ENCODE data around the gene ARMC2. TPM values are rescaled to one million over a fixed set of nuclear protein-coding genes. Genes with fewer than 3 reads are reported as not detected.
A peak's percentile ranks its signal among the peaks of the same experiment; 100 is the strongest.

Gene ARMC2
- total RNA-seq, 3 donors from 2014 or later (not counting 1 experiment from before 2014, with no cell fraction given) = 9.4 to 13.8 (median 9.7) TPM

GRCh38 chr6:109008054-109008453 lies 159.8 kb downstream of the ARMC2 start:
- H3K9me3 Mint-ChIP-seq = no peaks in the 10 kb centered on the region
- Histone ChIP-seq H3K27ac (ENCODE audit: low read length) (peak overlapping the region; percentile 94), H3K4me3 (ENCODE audit: low read length) (peak overlapping the region; percentile 99), H3K9me3 (ENCODE audit: control insufficient read depth, insufficient read depth, low read length) (no peaks in the 10 kb centered on the region), H3K4me1 (ENCODE audit: control insufficient read depth, insufficient read depth, low read length) (peaks cover 15% of the 10 kb centered on the region), H3K27me3 (ENCODE audit: control insufficient read depth, insufficient read depth, low read length) (no peaks in the 10 kb centered on the region), H3K36me3 (ENCODE audit: control insufficient read depth, insufficient read depth, low read length) (no peaks in the 10 kb centered on the region)
- DNase-seq (no peak), ATAC-seq (no peak)
- peaks cover 49 to 63% of the 10 kb centered on the region in 2 donors for H3K4me1 Mint-ChIP-seq
- peak overlapping the region; percentile 97 for H3K4me3 Mint-ChIP-seq
- peak overlapping the region; percentile 90 to 95 for H3K27ac Mint-ChIP-seq
- intact Hi-C loops (cut with micrococcal nuclease) = loop anchor here (2.0 to 5.0 kb wide), 7 partner anchors 41 to 451 kb away; partner anchors contain the start of gene CD164
- no peaks in the 10 kb centered on the region for H3K27me3 Mint-ChIP-seq (ENCODE audit: low read depth in 2 of 2)
- H3K36me3 Mint-ChIP-seq = no peaks in the 10 kb centered on the region
- no peak for TF ChIP-seq CTCF (IDR thresholded peaks at IDR 0.05)
- 45% methylated on average over 2 of the region's 4 CpGs for WGBS (ENCODE audit: insufficient coverage)

- peak overlapping the region; percentile 94 for H3K27ac ChIP-seq (ENCODE audit: low read length)
- Mint-ChIP-seq H3K27me3 (ENCODE audit: low read depth in 2 of 2) (no peaks in the 10 kb centered on the region), H3K9me3 (no peaks in the 10 kb centered on the region), H3K27ac (peak overlapping the region; percentile 90 to 95), H3K4me3 (peak overlapping the region; percentile 97), H3K36me3 (no peaks in the 10 kb centered on the region), H3K4me1 (peaks cover 51 to 61% of the 10 kb centered on the region in 2 donors)
- no peak for TF ChIP-seq CTCF (IDR thresholded peaks at IDR 0.05)
- under 1% methylated on average over 24 of the region's 24 CpGs for WGBS (ENCODE audit: insufficient coverage)
- peak overlapping the region; percentile 99 for H3K4me3 ChIP-seq (ENCODE audit: low read length)
- H3K4me1 ChIP-seq (ENCODE audit: control insufficient read depth, insufficient read depth, low read length) = peaks cover 14% of the 10 kb centered on the region
- H3K9me3 ChIP-seq (ENCODE audit: control insufficient read depth, insufficient read depth, low read length) = no peaks in the 10 kb centered on the region
- no peaks in the 10 kb centered on the region for H3K36me3 ChIP-seq (ENCODE audit: control insufficient read depth, insufficient read depth, low read length)
- no peaks in the 10 kb centered on the region for H3K27me3 ChIP-seq (ENCODE audit: control insufficient read depth, insufficient read depth, low read length)
- ATAC-seq (peak; percentile 7 to 29 (median 15)), DNase-seq (peak in 1 of 2 donors; percentile 56)
- intact Hi-C loops (cut with micrococcal nuclease) = loop anchor here (1.0 to 5.0 kb wide), 8 partner anchors 41 to 451 kb away; partner anchors contain the start of gene CD164
Measured at GRCh38 chr6:109008537-109009235, 160.5 kb downstream of the ARMC2 start.

GRCh38 chr6:109009236-109009961 lies 161.2 kb downstream of the ARMC2 start:
- Mint-ChIP-seq H3K9me3 (no peaks in the 10 kb centered on the region), H3K27ac (peak overlapping the region; percentile 90 to 99), H3K36me3 (no peaks in the 10 kb centered on the region), H3K27me3 (ENCODE audit: low read depth in 2 of 2) (no peaks in the 10 kb centered on the region), H3K4me3 (peak overlapping the region; percentile 97), H3K4me1 (peaks cover 47 to 57% of the 10 kb centered on the region in 2 donors)
- Histone ChIP-seq H3K4me3 (ENCODE audit: low read length) (peak overlapping the region; percentile 99), H3K9me3 (ENCODE audit: control insufficient read depth, insufficient read depth, low read length) (no peaks in the 10 kb centered on the region), H3K4me1 (ENCODE audit: control insufficient read depth, insufficient read depth, low read length) (peaks cover 12% of the 10 kb centered on the region), H3K27me3 (ENCODE audit: control insufficient read depth, insufficient read depth, low read length) (no peaks in the 10 kb centered on the region), H3K27ac (ENCODE audit: low read length) (peak overlapping the region; percentile 95), H3K36me3 (ENCODE audit: control insufficient read depth, insufficient read depth, low read length) (no peaks in the 10 kb centered on the region)
- DNase-seq = peak; percentile 93 to 97
- TF ChIP-seq CTCF (IDR thresholded peaks at IDR 0.05) = no peak
- intact Hi-C loops (cut with micrococcal nuclease) = loop anchor here (1.0 to 5.0 kb wide), 8 partner anchors 42 to 452 kb away; partner anchors contain the start of gene CD164
- under 1% methylated on average over 80 of the region's 80 CpGs for WGBS (ENCODE audit: insufficient coverage)
- peak; percentile 92 to 98 (median 95) for ATAC-seq

Measured in natural killer cell (primary cell).